ENCODE measurements around the gene FRY.

Gene FRY

DNA sequence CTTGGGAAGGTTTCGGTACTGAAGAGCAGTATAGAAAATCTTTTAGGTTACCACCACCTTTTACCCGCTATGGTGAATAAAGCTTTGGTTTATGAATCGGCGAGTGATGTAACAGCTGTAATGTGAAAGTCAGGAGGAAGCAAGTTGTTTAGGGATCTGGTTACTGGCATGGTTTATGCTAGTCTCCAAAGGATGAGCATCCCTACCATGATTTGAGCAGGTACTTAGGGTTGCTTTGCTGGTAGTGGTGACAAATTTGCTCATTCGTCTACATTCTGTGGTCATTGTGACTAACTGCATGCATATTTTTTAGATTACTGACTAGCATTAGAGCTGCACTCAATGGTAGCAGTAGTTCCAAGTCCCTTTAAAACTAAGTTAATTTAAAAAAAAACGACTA is 104.1 kb downstream of the FRY start:
- no peak for DNase-seq

- no peak for DNase-seq
Measured at GRCh38 chr13:32136061-32136460, 104.5 kb downstream of the FRY start.

DNA sequence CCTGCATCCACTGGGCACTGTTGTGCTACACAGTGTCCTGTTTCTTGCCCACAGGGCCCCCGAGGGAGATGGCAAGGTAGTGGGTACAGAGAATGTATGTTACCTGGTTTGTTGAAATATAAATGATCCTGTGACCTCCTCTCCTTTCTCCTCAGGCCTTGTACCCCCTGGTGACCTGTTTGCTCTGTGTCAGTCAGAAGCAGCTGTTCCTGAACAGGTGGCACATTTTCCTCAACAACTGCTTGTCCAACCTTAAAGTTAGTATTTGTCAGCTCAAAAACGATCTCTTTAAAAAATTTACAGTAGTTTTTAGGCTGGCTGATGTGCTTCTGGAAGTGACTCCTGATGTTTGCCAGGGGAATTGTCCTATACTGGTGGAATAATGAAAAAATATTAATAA is 105.1 kb downstream of the FRY start:
- DNase-seq = no peak

GRCh38 chr13:32139251-32139650 is 107.7 kb downstream of the FRY start:
- no peak for DNase-seq

GRCh38 chr13:32140109-32140508 is 108.5 kb downstream of the FRY start:
- no peak for DNase-seq

DNA sequence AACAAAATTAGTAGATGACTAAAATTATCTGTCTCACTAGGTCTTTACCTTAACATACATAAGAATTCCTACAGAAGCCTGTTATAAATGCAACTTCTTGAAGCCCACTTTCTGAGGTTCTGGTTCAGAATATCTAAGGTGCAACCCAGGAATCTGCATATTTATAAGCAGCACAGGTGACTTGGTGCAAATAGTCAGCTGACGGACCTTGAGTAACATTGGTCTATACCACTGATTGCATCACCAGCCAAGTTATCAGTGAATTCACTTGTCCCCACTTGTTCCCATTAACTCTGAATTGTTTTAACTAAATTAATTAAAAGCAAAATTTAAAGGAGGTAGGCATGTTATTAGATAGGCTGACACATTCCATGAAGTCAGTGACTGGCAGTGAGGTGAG is 109.9 kb downstream of the FRY start:
- no peak for DNase-seq

GRCh38 chr13:32142115-32142514 is 110.5 kb downstream of the FRY start:
- no peak for DNase-seq

GRCh38 chr13:32142956-32143375 is 111.4 kb downstream of the FRY start:
- no peak for DNase-seq

DNA sequence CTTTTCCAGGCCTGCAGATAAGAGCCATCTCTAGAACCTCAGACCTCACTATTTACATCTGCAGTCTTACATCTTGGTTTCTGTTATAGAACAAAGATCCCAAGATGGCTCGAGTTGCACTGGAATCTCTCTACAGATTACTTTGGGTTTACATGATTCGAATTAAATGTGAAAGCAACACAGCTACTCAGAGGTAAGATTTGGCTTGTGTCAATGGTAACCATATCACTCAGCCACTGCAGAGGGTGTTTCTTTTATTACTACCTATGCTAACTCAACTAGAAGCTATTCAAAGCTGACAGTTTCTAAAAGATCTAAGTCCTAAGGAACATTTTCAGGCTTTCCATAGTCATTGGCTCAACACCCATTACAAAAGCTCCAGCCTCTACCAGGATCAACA is 115.6 kb downstream of the FRY start:
- peak in 1 of 5 experiments; percentile 9 for DNase-seq

DNA sequence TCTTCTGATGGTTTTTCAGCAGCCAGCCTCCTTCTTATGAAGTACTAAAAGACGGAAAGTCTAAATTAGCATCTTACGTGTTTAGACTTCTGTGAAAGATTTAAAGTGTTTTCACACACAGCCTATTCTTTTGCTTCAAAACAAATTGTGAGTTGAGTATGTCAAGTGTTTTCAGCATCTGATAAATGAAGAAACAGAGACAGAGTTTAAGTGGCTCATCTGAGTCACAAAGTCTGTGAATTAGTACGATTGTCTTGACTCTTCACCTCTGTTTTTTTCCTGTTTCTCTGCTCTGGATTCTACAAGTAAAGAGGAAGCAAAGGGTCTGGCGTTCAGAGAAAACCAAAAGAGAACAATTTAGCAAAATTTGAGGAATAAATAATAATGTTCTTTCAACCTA is 116.4 kb downstream of the FRY start:
- peak in 1 of 5 experiments; percentile 6 for DNase-seq

- DNase-seq = no peak
Measured at GRCh38 chr13:32150239-32150638, 118.7 kb downstream of the FRY start.

DNA sequence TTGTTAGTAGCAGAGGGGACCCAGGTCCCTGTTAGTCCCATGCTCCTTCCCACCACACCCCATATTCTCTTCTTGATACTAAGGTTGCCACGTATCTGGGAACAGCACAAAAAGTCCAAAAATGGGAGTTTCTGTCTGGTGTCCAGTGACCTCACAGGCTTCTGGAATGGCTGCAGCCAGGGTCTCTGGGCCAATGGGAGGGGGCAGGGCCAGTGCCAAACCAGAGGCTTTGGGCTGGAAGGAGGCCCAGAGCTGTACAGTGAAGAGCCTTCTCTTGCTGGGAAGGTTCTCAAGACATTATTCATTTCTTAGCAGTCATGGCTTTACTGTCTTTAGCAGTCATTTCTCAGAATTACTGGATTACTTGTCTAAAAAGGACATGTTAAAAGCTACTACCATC is 119.2 kb downstream of the FRY start:
- DNase-seq = no peak

- DNase-seq = no peak
Measured at GRCh38 chr13:32151240-32151639, 119.7 kb downstream of the FRY start.

DNA sequence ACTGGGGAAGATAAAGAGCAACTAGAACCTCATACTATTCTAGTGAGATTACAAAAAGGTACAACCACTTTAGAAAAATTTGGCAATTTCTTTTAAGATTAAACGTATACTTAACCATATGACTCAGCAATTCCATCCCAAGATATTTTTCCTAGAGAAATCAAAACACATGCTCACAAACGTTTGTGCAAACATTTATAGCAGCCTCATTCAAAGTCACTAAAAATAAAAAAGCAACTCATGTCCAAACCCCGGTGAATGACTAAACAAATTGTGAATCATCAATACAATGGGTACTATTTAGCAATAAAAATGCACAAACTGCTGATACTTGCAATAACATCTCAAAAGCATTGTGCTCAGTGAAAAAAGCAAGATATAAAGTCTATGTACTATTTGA is 121.5 kb downstream of the FRY start:
- DNase-seq = peak in 1 of 5 experiments; percentile 16

DNA sequence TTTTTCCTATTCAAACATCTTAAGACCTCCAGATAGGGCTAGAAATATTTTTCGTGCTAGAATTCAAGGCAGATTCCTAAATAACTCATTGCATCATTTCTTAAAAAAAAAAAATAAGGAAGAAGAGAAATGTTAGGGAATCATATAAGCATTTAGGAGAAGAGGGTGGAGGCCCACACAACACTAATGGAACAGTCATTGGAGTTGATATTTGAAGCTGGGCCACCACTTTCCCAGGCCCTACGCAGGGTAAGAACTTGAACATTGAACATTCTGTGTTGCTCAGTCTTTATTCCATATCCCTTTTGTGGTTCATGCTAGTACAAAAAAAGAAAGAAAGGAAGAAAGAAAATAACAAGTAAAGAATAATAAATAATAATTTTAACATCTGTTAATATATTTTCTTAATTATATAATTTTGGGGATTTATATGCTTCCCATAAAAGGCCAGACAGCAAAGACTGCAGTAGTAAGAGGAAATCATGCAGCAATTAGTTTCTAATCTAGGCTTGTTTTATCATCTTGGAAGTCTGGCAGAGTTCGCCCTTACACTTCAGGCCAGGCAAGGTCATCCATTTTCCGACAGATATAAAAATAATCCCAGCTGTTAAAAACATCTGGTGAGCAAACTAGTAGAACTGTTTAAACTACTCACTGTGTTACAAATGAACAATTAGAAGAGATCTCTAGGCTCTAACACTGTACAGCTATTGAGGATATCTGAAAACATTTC is 127.7 kb downstream of the FRY start:
- DNase-seq = no peak

DNA sequence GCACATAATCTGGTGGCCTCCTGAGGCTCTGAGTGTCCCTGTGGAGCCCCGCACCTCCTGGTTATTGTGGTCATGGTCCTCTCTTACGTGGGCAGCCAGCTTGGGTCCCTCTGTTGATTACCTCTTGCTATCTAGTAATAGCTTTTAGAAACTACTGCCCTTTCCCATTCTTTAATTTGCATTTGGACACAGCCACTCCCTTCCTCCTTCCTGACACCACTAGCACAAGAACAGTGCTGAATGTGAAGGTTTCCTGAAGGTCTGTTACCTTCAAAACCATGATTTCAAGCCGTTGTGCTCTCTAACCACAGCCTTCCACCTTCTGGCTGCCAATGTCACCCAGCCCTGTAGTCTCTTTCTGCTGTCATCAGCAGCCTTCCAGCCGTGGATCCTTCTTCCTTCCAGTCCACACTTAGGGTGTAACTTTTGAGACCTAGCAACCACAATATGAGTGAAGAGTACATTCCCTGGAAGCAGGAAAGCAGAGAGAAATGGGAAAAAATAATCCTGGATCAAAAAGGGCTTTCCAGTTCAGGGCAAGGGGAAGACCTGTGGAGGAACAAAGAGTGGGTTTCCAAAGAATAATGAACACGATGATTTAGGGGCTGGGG is 130.9 kb downstream of the FRY start:
- DNase-seq = no peak

DNA sequence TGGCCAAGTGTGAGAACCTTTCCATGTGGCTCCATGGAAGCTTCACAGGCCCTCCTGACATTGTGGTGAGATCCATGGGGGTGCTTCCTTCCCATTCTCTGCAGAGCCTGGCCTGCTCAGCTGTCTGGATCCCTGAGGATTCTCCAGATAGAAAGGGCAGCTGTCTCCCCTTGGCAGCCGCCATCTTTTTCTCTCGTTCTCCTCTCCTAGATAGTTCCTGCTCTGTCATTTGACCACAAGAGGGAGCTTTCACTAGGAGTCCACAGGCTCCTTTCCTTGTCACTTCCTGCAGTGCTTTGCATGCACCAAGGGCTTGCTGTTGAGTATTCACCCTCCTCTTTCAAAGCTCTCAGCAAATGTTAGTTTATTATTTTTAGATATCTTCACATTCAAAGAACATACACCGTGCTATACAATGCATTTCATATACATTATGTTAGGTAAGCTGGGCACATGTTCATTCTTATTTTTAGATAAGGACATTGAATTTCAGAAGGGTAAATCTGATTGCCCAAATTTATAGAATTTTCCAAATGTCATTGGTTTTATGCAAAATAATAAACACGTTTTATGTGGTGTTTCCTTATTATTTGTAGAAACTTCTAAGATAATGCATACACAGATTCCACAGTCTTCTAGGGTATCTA is 133.2 kb downstream of the FRY start:
- peak in 1 of 5 experiments; percentile 55 for DNase-seq

DNA sequence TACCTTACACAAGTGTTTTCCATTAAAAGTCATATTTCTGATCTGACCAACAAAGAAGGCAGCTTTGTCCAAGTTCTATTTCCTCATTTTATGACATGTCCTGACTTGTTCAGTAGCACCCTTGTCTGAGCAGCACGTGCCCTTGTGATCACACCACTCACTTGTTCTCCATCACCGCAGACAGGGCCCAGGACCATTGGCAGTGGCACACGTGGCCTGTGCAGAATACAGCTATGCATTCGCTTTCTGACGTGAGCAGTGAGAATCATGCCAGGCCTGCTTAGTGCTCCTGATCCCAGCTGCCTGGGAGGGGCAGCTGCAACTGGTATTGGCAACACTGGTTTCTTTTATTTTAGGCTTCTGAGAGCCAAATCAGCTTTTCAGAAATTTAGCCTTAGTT is 134.2 kb downstream of the FRY start:
- DNase-seq = no peak

GRCh38 chr13:32168131-32168530 is 136.6 kb downstream of the FRY start:
- no peak for DNase-seq

GRCh38 chr13:32170841-32171240 is 139.3 kb downstream of the FRY start:
- no peak for DNase-seq

DNA sequence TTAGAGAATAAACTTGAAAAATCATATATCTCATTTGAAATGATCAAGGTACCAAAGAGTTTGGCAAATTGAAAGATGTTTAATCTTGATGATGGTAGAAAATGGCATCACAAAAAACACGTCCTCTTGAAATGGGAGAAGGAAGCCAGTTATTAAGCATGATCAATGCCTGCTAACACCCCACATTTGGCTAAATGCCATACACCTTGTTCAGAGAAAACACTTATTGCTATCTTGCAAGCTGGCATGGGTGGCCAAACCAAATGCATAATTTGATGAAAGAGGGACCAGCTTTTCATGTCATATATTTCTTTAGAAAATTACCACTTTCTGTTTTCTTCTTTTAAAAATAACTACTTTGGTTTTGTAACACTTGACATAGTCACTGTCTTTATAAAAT is 142.3 kb downstream of the FRY start:
- no peak for DNase-seq

DNA sequence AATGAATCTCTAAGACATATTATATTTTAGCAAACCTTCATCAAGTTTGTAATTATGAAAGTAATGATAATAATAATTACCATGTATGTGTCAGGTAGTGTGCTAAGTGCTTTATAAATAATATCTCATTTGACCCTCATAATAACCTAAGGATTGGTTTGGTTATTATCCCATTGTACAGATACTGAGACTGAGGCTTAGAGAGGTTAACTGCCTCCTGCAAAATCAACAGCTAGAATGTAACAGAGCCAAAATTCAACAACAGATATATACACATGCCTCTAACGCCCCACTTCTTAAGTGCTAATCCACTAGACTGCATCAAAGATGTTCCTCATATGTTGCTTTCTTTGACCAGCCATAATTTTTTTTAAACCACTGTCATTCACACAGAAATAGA is 142.8 kb downstream of the FRY start:
- no peak for DNase-seq

DNA sequence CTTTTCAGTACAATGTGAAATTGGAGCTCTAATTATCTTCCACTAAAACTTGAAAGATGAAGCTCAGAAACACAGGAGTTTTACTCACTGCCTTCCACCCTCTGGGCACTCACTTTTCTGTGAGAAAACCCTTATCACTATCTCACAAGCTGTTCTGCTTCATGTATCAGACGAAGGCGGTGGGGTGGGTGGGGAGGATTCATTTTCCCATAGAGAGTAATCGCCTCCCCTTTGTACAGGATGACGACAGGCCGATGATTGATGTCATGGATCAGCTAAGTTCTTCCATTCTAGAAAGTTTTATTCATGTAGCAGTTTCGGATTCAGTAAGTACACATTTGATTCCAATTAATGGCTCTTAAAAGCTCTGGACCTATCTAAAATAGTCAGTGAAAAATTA is 143.7 kb downstream of the FRY start:
- no peak for DNase-seq

DNA sequence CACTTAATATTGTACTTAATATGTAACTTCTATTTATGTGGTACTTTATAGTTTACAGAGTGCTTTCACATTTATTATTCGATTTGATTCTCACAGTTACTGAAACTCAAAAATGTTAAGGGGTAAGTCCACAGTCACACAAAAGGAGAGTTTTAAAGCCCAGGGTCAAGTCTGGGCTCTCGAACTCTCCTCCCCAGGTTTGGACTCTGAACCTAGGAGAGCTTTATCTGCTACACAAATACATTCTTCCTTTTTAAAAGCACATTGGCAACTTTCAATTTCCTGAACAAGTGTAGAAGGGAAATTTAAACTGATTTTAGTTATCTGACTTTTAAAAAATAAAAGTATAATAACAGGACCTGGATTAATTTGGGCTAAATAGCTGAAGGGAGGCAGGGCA is 144.4 kb downstream of the FRY start:
- no peak for DNase-seq
